Cardiac fibroblast (primary cell): ENCODE measurements around the gene RBM20.

ENCODE experiments used
- DNase-seq, 2 donors: peaks; one replicate each; pipeline versions ENCODE4 v3.0.0 to v3.0.0-alpha.2; 2010; ENCODE audit warnings: low read depth in 2 of 2
- H3K4me3 ChIP-seq, 2 donors: replicated peaks in 1 of 2; 1 replicate in 1 of 2; 2 replicates in 1 of 2; pipeline ENCODE4 v1.5.1; 2011; ENCODE audit warnings: low read depth in 2 of 2, low read length in 2 of 2, mild to moderate bottlenecking in 2 of 2, moderate library complexity in 1 of 2
- TF ChIP-seq, protein P1 (sequence below): IDR thresholded peaks from one replicate; pipeline ENCODE4 v1.5.1; 2011; ENCODE audit warnings: low read depth, mild to moderate bottlenecking, low read length, inconsistent platforms

RBM20 gene

DNA sequence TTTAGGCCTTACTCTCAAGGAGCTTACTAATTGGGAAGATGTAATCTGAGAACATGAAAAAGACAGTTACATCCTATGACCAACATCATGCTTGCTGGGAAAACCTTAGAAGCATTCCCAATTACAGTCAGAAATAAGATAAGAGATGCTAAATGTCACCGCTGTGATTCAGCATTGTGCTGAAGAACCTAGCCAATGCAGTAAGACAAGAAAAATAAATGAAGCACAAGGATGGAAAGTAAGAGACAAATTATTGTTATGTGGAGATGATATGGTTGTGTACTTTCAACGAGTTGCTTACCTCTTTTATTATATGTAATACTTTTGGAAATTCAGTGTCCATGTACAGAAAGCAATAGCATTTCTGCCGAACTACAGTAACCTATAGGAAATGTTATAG is 104.8 kb downstream of the RBM20 start:
- no peak for DNase-seq
- H3K4me3 ChIP-seq = no peak overlapping the region
- TF ChIP-seq, protein P1, sequence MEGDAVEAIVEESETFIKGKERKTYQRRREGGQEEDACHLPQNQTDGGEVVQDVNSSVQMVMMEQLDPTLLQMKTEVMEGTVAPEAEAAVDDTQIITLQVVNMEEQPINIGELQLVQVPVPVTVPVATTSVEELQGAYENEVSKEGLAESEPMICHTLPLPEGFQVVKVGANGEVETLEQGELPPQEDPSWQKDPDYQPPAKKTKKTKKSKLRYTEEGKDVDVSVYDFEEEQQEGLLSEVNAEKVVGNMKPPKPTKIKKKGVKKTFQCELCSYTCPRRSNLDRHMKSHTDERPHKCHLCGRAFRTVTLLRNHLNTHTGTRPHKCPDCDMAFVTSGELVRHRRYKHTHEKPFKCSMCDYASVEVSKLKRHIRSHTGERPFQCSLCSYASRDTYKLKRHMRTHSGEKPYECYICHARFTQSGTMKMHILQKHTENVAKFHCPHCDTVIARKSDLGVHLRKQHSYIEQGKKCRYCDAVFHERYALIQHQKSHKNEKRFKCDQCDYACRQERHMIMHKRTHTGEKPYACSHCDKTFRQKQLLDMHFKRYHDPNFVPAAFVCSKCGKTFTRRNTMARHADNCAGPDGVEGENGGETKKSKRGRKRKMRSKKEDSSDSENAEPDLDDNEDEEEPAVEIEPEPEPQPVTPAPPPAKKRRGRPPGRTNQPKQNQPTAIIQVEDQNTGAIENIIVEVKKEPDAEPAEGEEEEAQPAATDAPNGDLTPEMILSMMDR = no peak

DNA sequence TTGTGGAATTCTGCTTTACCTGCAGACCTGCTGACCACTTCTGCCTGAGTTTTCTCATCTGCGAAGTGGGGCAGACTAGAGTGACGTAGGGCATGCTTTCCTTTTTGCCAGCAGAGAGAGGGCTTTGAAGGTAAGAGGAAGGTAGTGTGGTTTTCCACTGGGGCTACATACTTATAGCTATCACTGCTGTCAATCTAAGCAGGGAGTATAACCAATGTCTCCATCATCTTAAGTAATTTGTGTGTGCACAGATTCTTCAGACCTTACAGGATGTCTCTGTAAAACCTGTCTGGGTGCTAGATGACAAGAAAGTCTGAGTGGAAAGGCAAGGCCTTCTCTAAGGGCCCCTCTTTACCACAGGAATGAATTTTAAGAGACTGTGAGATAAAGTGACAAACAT is 106.8 kb downstream of the RBM20 start:
- no peak overlapping the region for H3K4me3 ChIP-seq
- DNase-seq = no peak
- TF ChIP-seq, protein P1 = no peak

DNA sequence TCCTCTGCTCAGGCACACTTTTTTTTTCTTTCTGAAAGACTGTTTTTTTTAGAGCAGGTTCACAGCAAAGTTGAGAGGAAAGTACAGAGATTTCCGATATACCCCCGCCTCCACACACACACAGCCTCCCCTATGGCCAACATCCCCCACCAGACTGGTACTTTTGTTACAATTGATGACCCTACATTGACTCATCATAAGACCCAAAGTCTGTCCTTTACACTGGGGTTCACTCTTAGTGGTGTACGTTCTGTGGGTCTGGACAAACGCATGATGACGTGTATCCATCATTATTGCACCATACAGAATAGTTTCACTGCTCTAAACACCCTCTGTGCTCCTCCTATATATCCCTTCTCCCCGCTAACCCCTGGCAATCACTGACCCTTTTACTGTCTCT is 107.7 kb downstream of the RBM20 start:
- no peak overlapping the region for H3K4me3 ChIP-seq
- TF ChIP-seq, protein P1 = no peak
- no peak for DNase-seq

DNA sequence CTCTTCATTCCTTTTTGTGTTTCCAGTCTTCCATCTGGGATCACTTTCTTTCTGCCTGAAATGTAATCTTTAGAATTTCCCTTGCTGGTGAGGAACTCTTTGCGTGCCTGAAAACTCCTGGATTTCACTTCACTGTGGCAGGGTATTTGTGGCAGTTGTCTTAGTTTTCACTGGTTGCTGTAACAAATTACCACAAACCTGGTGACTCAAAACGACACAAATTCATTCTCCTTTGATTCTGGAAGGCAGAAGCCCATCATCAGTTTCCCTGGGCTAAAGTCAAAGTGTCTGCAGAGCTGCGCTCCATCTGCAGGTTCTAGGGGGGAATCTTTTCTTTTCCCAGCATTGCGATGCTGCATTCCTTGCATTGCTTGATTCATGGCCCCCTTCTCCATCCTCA is 109.3 kb downstream of the RBM20 start:
- TF ChIP-seq, protein P1 = no peak
- no peak overlapping the region for H3K4me3 ChIP-seq
- no peak for DNase-seq

DNA sequence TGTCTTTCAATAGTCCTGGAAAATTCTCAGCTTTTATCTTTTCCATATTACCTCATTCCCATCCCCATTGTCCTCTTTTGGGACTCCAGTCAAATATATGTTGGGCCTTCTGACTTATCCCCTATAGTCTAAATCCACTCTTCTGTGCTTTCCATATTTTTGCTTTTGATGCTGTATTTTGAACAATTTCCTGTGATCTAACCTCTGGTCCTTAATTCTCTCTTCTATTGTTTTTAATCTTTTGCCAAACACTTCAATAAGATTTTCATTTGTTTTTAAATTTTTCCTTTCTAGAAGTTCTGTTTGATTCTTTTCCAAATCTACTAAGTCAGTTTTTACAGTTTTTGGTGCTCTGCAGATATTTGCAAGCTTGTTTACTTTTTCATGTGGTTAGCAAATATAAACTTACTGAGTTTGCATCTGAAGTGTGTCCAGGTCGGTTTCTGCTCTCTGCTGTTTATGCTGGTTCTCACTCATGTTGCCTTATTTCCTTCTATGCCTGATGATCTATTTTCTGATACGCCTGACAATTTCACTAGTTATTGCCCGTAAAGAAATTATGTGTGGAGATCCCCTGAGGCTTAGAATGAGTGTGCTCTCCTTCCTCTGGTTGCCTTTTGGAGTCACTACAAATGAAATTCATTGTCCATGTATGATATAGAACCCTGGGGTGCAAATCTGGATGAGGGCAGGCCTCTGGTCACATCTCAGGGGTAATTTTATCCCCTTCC is 110.4 kb downstream of the RBM20 start:
- no peak overlapping the region for H3K4me3 ChIP-seq
- DNase-seq = no peak
- TF ChIP-seq, protein P1 = no peak

DNA sequence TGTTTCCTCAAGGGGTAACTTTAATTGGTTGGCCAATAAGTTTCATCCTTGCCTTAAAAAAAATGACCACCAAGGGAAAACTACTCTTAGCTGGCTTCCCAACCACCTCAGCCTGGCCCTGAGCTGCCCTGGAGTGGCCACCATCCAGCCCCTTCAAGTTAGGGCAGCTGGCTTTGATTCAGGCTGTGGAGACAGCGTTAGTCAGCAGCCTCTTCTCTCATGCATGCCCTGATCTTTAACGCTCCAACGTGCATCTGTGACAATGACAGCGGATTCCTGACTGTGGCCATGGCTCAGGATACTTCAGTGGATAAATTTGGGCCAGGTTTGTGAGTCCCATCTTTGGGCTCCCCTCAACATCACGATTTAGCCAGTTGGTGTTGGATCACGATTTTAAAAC is 111.6 kb downstream of the RBM20 start:
- no peak overlapping the region for H3K4me3 ChIP-seq
- DNase-seq = no peak

More for the DNA sequence above, 111.6 kb downstream of the RBM20 start:
- TF ChIP-seq, protein P1 = no peak
